OCI-LY1 (cell line): ENCODE measurements around the gene DNAH14.

Source experiments
- CTCF ChIP-seq: fragments of 200-600 bp; sonication (generic), shearing (Covaris generic); IDR thresholded peaks from 2 replicates; pipeline ENCODE4 v1.5.1; 2017; ENCODE audit warnings: mild to moderate bottlenecking, antibody characterized with exemption, low read length, moderate library complexity, mixed read lengths
- EZH2 ChIP-seq: fragments of 200-600 bp; sonication (generic), shearing (Covaris generic); IDR thresholded peaks from 2 replicates; pipeline ENCODE4 v1.8.0; 2017; ENCODE audit warnings: borderline replicate concordance, mixed run types, mild to moderate bottlenecking, antibody characterized with exemption, low read length, moderate library complexity, mixed read lengths

GRCh38 chr1:225209153-225209552 is 279.7 kb downstream of the DNAH14 start:
- TF ChIP-seq CTCF (no peak), EZH2 (no peak)
